Measurements from ENCODE around the gene FMNL2. TPM values are rescaled to one million over a fixed set of nuclear protein-coding genes. Genes with fewer than 3 reads are reported as not detected.

FMNL2 gene
- total RNA-seq, 4 donors from 2014 or later = 6.7 to 17.2 (median 11.5) TPM

DNA sequence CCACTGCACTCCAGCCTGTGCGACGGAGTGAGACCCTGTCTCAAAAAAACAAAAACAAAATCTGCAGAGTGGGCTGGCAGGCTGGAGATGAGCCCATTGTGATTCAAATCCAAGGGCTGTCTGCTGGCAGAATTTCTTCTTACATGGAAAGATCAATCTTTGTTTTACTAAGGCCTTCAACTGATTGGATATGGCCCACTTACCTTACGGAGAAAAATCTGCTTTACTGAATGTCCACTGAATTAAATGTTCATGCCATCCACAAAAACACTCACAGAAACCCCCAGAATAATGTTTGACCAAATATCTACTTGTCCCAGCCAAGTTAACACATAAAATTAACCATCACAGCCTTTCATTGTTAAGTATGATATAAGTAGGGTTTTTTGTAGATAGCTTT is 8.3 kb upstream of the FMNL2 start:
- no peaks in the 10 kb centered on the region for H3K27me3 ChIP-seq
- TF ChIP-seq, protein P1, sequence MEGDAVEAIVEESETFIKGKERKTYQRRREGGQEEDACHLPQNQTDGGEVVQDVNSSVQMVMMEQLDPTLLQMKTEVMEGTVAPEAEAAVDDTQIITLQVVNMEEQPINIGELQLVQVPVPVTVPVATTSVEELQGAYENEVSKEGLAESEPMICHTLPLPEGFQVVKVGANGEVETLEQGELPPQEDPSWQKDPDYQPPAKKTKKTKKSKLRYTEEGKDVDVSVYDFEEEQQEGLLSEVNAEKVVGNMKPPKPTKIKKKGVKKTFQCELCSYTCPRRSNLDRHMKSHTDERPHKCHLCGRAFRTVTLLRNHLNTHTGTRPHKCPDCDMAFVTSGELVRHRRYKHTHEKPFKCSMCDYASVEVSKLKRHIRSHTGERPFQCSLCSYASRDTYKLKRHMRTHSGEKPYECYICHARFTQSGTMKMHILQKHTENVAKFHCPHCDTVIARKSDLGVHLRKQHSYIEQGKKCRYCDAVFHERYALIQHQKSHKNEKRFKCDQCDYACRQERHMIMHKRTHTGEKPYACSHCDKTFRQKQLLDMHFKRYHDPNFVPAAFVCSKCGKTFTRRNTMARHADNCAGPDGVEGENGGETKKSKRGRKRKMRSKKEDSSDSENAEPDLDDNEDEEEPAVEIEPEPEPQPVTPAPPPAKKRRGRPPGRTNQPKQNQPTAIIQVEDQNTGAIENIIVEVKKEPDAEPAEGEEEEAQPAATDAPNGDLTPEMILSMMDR (IDR thresholded peaks at IDR 0.05 in 4 of 5, conservative IDR thresholded peaks at IDR 0.05 in 1 of 5) = no peak
- no peak for TF ChIP-seq POLR2A (IDR thresholded peaks at IDR 0.05)
- H3K36me3 ChIP-seq = no peaks in the 10 kb centered on the region
- ATAC-seq (no peak), DNase-seq (no peak)
- H3K4me1 ChIP-seq = no peaks in the 10 kb centered on the region
- intact Hi-C loops (cut with DNase I; ENCODE audit: low total_unique reads) (no loop called here), in situ Hi-C loops (cut with MboI; ENCODE audit: low sequenced_read_pairs in 4 of 4) (loop anchor here in 2 of 4 donors (10.0 to 25.0 kb wide), 2 partner anchors 132 to 236 kb away; no protein-coding TSS in a partner anchor)
- no peak overlapping the region for H3K4me3 ChIP-seq
- H3K27ac ChIP-seq = no peak overlapping the region
- H3K9me3 ChIP-seq = no peaks in the 10 kb centered on the region

DNA sequence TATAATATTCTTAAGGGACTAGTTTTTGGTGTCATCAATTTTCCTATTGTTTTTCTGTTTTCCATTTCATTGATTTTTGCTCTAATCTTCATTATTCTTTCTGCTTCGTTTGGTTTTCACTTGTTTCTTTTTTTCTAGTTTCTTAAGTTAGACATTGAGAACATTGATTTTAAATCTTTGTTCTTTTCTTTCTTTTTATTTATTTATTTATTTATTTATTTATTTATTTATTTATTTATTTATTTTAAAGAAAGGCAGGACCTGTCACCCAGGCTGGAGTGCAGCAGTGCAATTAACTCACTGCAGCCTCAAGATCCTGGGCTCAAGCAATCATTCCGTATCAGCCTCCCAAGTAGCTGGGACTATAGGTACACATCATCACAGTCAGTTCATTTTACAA is 7.0 kb upstream of the FMNL2 start:
- no peak overlapping the region for H3K4me3 ChIP-seq
- TF ChIP-seq POLR2A (IDR thresholded peaks at IDR 0.05) = no peak
- TF ChIP-seq, protein P1 (IDR thresholded peaks at IDR 0.05 in 4 of 5, conservative IDR thresholded peaks at IDR 0.05 in 1 of 5) = no peak
- H3K36me3 ChIP-seq = no peaks in the 10 kb centered on the region
- no peak overlapping the region for H3K27ac ChIP-seq
- no peak for ATAC-seq
- H3K9me3 ChIP-seq = no peaks in the 10 kb centered on the region
- no peak for DNase-seq
- intact Hi-C loops (cut with DNase I; ENCODE audit: low total_unique reads) = no loop called here
- no peaks in the 10 kb centered on the region for H3K4me1 ChIP-seq
- no peaks in the 10 kb centered on the region for H3K27me3 ChIP-seq
- in situ Hi-C loops (cut with MboI; ENCODE audit: low sequenced_read_pairs in 4 of 4) = loop anchor here in 2 of 4 donors (10.0 to 25.0 kb wide), 2 partner anchors 133 to 234 kb away; no protein-coding TSS in a partner anchor

DNA sequence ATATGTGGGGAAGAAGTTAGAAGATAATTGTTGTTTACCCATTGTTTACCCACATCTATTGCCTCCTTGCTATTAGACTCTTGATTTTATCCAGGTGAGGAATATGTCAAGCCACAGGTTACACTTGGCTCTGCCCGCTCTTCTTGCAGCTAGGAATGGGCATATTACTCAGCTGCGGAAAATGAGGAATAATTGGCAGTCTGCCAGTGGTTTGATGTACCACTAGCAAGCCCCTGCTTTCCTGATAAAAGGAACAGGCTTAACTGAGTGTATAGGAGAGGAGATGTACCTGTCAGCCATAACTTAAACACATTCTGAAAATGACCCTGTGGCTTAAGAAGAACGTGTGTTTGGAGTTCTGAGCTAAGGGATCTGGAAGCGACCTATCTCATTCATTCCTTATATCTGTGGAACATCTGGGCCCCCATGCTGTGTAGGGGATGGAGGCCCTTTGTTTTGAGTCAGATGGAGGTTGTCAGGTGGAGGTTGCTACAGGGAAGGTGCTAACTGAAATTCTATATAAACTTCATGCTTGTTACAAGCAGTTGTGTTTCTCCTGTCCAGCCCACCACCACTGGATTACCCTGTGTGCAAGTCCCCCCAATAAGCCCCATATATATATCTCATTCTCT is 4.6 kb upstream of the FMNL2 start:
- H3K4me3 ChIP-seq = no peak overlapping the region
- no peaks in the 10 kb centered on the region for H3K36me3 ChIP-seq
- H3K4me1 ChIP-seq = peaks cover 6 to 11% of the 10 kb centered on the region in 2 donors
- intact Hi-C loops (cut with DNase I; ENCODE audit: low total_unique reads) (loop anchor here (10.0 kb wide), 1 partner anchor 214 kb away; no protein-coding TSS in a partner anchor), in situ Hi-C loops (cut with MboI; ENCODE audit: low sequenced_read_pairs in 4 of 4) (loop anchor here (5.0 to 25.0 kb wide), 6 partner anchors 84 to 304 kb away; no protein-coding TSS in a partner anchor)
- DNase-seq = no peak
- H3K27ac ChIP-seq = no peak overlapping the region
- H3K9me3 ChIP-seq = no peaks in the 10 kb centered on the region
- TF ChIP-seq, protein P1 (IDR thresholded peaks at IDR 0.05 in 4 of 5, conservative IDR thresholded peaks at IDR 0.05 in 1 of 5) = no peak
- no peak for TF ChIP-seq POLR2A (IDR thresholded peaks at IDR 0.05)
- H3K27me3 ChIP-seq = no peaks in the 10 kb centered on the region
- no peak for ATAC-seq

DNA sequence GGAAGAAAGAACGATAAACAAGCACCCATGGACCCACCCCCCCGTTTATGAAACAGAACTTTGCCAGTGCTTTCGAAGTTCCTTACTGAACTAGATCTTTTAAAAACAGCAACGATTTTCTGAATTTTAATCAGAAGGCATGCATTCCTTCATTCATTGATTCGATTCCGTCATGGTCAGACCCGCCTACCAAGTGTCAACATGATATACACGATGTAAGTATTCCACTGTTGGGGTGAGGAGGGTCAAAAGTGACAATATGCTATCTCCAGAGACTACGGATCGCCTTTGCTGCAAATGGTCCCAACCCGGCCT is 316 bp upstream of the FMNL2 start:
- Histone ChIP-seq H3K4me3 (peak overlapping the region; percentile 67 to 96 (median 86)), H3K9me3 (no peaks in the 10 kb centered on the region), H3K36me3 (no peaks in the 10 kb centered on the region), H3K27ac (peak overlapping the region; percentile 80 to 97 (median 96)), H3K27me3 (no peaks in the 10 kb centered on the region), H3K4me1 (peaks cover 24 to 37% of the 10 kb centered on the region in 2 donors)
- DNase-seq (no peak), ATAC-seq (no peak)
- intact Hi-C loops (cut with DNase I; ENCODE audit: low total_unique reads) = loop anchor here (1.0 to 10.0 kb wide), 5 partner anchors 43 to 294 kb away; partner anchors contain the start of gene STAM2
- in situ Hi-C loops (cut with MboI; ENCODE audit: low sequenced_read_pairs in 4 of 4) = loop anchor here (5.0 to 25.0 kb wide), 6 partner anchors 80 to 300 kb away; no protein-coding TSS in a partner anchor
- TF ChIP-seq, protein P1 (IDR thresholded peaks at IDR 0.05 in 4 of 5, conservative IDR thresholded peaks at IDR 0.05 in 1 of 5) = peak in 1 of 5 experiments; percentile 17
- TF ChIP-seq POLR2A (IDR thresholded peaks at IDR 0.05) = no peak

All from gastrocnemius medialis (tissue), 4 donors.